Sigmoid colon (tissue), 7 donors: ENCODE results near the gene CDC25B. TPM values are rescaled to one million over a fixed set of nuclear protein-coding genes. Genes with fewer than 3 reads are reported as not detected.
"Not testable (repeated sequence)": the region's sequence is repeated elsewhere in the genome, so short reads cannot be mapped to it uniquely, and the experiment has no call there.

ENCODE experiments used
- DNase-seq: peaks from one replicate; pipeline ENCODE4 v3.0.0-alpha.2; 2019
- H3K27ac ChIP-seq, 4 donors: fragments of 200-600 bp; sonication (generic); one replicate each; pipeline ENCODE4 v1.5.1; 2016 to 2019; ENCODE audit warnings: mild to moderate bottlenecking in 1 of 4
- H3K27me3 ChIP-seq, 3 donors: fragments of 200-600 bp; sonication (generic); one replicate each; pipeline ENCODE4 v1.5.1; 2019; ENCODE audit warnings: mild to moderate bottlenecking in 1 of 3
- H3K36me3 ChIP-seq, 4 donors: fragments of 200-600 bp; sonication (generic); one replicate each; pipeline ENCODE4 v1.5.1; 2016 to 2019
- H3K4me1 ChIP-seq, 4 donors: fragments of 200-600 bp; sonication (generic); one replicate each; pipeline ENCODE4 v1.5.1; 2017 to 2019
- H3K4me3 ChIP-seq, 4 donors: fragments of 200-600 bp; sonication (generic); one replicate each; pipeline ENCODE4 v1.5.1; 2017 to 2019; ENCODE audit warnings: mild to moderate bottlenecking in 2 of 4, moderate library complexity in 1 of 4
- H3K9me3 ChIP-seq, 4 donors: fragments of 200-600 bp in 3 of 4; sonication (generic) in 3 of 4; one replicate each; pipeline versions ENCODE4 v1.5.1 to v1.6.1; 2013 to 2019
- EP300 ChIP-seq, 4 donors: sonication (generic); formaldehyde crosslinking; IDR thresholded peaks; one replicate each; pipeline ENCODE4 v1.6.1; 2017; ENCODE audit warnings: antibody characterized with exemption in 4 of 4
- POLR2A ChIP-seq, 2 donors: fragments of 450-650 bp; IDR thresholded peaks; one replicate each; pipeline ENCODE4 v1.6.1; 2016; ENCODE audit warnings: antibody characterized with exemption in 2 of 2, mild to moderate bottlenecking in 2 of 2, moderate library complexity in 2 of 2
- POLR2AphosphoS5 ChIP-seq, 4 donors: sonication (generic); formaldehyde crosslinking; IDR thresholded peaks; one replicate each; pipeline ENCODE4 v1.6.1; 2017; ENCODE audit warnings: antibody characterized with exemption in 4 of 4
- WGBS, 2 donors: extraction: QIAGEN DNeasy Blood & Tissue Kit; methylation state at CpG; one replicate each; pipeline ENCODE4 v1.1.7; 2013; 5-methylcytosine and 5-hydroxymethylcytosine counted together
- intact Hi-C: fragments of 100-400 bp; cut with DNase I; formaldehyde crosslinking; loops from one replicate; pipeline ENCODE4 v1.15.1; 2023
- polyA plus RNA-seq, 3 donors: library from polyadenylated mRNA; stranded (reverse); fragments of 200-250 nt; gene quantifications; one replicate each; pipeline ENCODE4 v1.2.3, GENCODE V29; 2013
- total RNA-seq, 4 donors: library from RNA; depleted of rRNA; stranded (reverse); fragments of >200 nt; gene quantifications; one replicate each; pipeline ENCODE4 v1.1.0, GENCODE V29; 2016
- TF ChIP-seq, protein P1 (sequence below), 4 experiments: fragments of 450-650 bp in 3 of 4; fragments of 200-600 bp in 1 of 4; IDR thresholded peaks; one replicate each; pipeline ENCODE4 v1.5.1; 2016 to 2019; ENCODE audit warnings: antibody characterized with exemption in 4 of 4, mild to moderate bottlenecking in 3 of 4, moderate library complexity in 2 of 4
- donor health status: healthy with polysubstance abuse.
- donor health status: Bipolar disorder and iron deficiency.
- donor health status: healthy.

The CDC25B gene
- total and polyA plus RNA-seq, 7 donors: 12.5 to 65.8 (median 21.8) TPM

DNA sequence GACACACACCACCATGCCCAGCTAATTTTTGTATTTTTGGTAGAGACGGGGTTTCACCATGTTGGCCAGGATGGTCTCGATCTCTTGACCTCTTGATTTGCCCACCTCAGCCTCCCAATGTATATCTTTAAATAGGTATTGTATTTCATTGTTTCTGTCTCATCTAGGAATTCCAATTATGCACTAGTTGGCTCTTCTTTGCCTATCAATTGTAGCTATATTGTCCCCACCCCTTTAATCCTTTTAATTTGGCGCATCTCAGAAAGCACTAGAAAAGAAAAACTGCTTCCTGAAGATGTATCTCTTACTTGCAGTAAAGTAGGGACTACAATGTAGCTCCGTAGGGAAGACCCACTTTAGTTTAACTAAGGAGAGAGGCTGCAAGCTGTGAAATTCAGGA is 40.0 kb downstream of the CDC25B start:
- Histone ChIP-seq H3K4me1 (no peaks in the 10 kb centered on the region), H3K4me3 (no peak overlapping the region), H3K27ac (no peak overlapping the region), H3K27me3 (no peaks in the 10 kb centered on the region), H3K36me3 (peaks cover 0 to 7% (median 2%) of the 10 kb centered on the region in 4 donors), H3K9me3 (no peaks in the 10 kb centered on the region)
- DNase-seq: no peak
- WGBS, 2 donors: 97% methylated on average over 4 of the region's 4 CpGs
- no peak for TF ChIP-seq POLR2A (IDR thresholded peaks at IDR 0.05)
- TF ChIP-seq, protein P1, sequence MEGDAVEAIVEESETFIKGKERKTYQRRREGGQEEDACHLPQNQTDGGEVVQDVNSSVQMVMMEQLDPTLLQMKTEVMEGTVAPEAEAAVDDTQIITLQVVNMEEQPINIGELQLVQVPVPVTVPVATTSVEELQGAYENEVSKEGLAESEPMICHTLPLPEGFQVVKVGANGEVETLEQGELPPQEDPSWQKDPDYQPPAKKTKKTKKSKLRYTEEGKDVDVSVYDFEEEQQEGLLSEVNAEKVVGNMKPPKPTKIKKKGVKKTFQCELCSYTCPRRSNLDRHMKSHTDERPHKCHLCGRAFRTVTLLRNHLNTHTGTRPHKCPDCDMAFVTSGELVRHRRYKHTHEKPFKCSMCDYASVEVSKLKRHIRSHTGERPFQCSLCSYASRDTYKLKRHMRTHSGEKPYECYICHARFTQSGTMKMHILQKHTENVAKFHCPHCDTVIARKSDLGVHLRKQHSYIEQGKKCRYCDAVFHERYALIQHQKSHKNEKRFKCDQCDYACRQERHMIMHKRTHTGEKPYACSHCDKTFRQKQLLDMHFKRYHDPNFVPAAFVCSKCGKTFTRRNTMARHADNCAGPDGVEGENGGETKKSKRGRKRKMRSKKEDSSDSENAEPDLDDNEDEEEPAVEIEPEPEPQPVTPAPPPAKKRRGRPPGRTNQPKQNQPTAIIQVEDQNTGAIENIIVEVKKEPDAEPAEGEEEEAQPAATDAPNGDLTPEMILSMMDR (IDR thresholded peaks at IDR 0.05): no peak
- TF ChIP-seq POLR2AphosphoS5 (IDR thresholded peaks at IDR 0.05): no peak
- TF ChIP-seq EP300 (IDR thresholded peaks at IDR 0.05): no peak
- intact Hi-C loops: no loop called here

DNA sequence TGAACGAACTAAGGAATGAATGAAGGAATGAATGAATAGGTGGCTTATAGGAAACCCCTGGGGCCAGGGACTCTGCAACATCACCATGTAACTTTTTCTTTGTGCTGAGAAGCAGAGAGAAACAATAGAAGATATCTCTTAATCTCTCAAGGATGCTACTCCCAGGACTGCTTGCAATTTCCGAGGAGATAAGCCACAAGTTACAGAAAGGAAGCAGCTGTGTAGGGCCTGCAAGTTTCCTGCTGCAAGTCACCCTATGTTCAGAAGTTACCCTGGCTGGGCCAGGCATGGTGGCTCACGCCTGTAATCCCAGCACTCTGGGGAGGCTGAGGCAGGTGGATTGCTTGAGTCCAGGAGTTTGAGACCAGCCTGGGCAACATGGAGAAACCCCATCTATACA is 43.2 kb downstream of the CDC25B start:
- intact Hi-C loops: no loop called here
- H3K9me3 ChIP-seq: no peaks in the 10 kb centered on the region

DNA sequence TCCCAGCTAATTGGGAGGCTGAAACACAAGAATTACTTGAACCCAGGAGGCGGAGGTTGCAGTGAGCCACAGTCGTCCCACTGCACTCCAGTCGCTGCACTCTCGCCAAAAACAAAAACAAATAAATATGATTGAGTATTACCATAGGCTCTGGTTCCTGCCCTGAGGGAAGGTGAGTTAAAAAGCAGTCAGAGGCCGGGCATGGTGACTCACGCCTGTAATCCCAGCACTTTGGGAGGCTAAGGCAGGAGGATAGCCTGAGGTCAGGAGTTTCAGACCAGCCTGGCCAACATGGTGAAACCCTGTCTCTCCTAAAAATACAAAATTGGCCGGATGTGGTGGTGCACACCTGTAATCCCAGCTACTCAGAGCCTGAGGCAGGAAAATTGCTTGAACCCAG is 44.1 kb downstream of the CDC25B start:
- H3K4me3 ChIP-seq, H3K36me3 ChIP-seq, H3K4me1 ChIP-seq, DNase-seq, H3K27me3 ChIP-seq, H3K9me3 ChIP-seq, H3K27ac ChIP-seq: not testable (repeated sequence)
- 94 to 96% methylated on average over 7 of the region's 7 CpGs for WGBS, 2 donors
- intact Hi-C loops: loop anchor here (10.0 kb wide), 2 partner anchors 155 to 245 kb away; partner anchors contain the start of gene ADAM33

More for the DNA sequence above, 43.2 kb downstream of the CDC25B start:
- Histone ChIP-seq H3K4me3 (no peak overlapping the region), H3K27me3 (no peaks in the 10 kb centered on the region), H3K27ac (no peak overlapping the region), H3K4me1 (no peaks in the 10 kb centered on the region), H3K36me3 (peaks cover 0 to 7% (median 2%) of the 10 kb centered on the region in 4 donors)
- WGBS, 2 donors: 58 to 88% methylated on average over 3 of the region's 3 CpGs
- no peak for DNase-seq
- TF ChIP-seq, protein P1 (IDR thresholded peaks at IDR 0.05): no peak

DNA sequence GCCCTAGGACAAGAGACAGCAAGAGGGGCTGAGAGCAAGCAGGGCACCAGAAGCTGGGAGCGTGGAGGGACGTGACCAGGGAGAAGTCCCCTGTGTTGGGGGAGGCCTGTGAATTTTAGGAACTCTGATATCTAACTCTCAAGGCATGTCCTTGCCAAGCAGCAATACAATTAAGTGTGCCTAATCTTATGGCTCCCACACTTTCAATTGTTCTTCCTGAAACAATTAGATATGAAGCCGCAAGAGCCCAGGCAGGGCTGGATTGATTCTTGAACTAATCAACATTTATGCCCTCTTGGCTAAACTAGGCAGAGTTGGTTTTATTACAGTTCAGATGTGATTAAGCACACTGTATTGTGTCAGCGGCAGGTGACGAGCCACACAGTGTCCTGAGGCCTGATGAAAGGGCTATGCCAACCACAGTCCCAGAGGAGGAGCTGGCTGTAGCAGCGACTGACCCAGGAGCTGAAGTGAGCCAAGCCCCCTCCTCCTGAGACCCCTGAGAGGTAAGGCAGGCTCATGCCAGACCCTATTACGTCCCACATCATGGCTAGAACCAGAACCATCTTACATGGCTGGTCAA is 46.3 kb downstream of the CDC25B start:
- Histone ChIP-seq H3K9me3 (no peaks in the 10 kb centered on the region), H3K36me3 (no peaks in the 10 kb centered on the region), H3K4me3 (no peak overlapping the region), H3K27ac (no peak overlapping the region), H3K4me1 (peaks cover 0 to 13% (median 9%) of the 10 kb centered on the region in 4 donors), H3K27me3 (no peaks in the 10 kb centered on the region)
- 28 to 67% methylated on average over 7 of the region's 7 CpGs for WGBS, 2 donors
- TF ChIP-seq POLR2A (IDR thresholded peaks at IDR 0.05) (no peak), POLR2AphosphoS5 (IDR thresholded peaks at IDR 0.05) (no peak), EP300 (IDR thresholded peaks at IDR 0.05) (no peak)
- TF ChIP-seq, protein P1 (IDR thresholded peaks at IDR 0.05): no peak
- intact Hi-C loops: loop anchor here (10.0 kb wide), 2 partner anchors 158 to 242 kb away; partner anchors contain the start of gene ADAM33
- no peak for DNase-seq

DNA sequence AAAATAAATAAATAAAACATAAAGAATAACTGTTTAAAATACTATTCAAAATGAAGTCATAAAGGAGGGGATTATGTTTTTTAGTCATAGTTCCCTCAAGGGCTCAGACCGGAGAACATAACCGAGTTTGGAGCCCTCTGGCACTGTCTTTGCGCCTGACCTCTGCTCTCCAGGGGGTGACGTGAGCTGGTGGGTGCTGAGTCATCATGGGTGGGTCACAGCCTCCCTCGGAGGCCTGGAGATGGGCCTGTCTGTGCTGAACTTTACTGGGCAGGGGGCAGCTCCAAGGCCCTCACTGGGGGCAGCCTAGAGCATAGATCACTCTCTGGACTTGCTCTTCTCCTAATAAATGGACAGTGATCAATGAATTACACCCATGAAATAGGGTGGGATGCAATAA is 47.4 kb downstream of the CDC25B start:
- H3K27ac ChIP-seq: no peak overlapping the region
- H3K4me1 ChIP-seq: peaks cover 0 to 21% (median 17%) of the 10 kb centered on the region in 4 donors
- no peak for DNase-seq
- WGBS, 2 donors: 38 to 59% methylated on average over 5 of the region's 5 CpGs
- no peaks in the 10 kb centered on the region for H3K9me3 ChIP-seq
- TF ChIP-seq, protein P1 (IDR thresholded peaks at IDR 0.05): no peak
- TF ChIP-seq EP300 (IDR thresholded peaks at IDR 0.05): no peak
- no peaks in the 10 kb centered on the region for H3K27me3 ChIP-seq
- no peaks in the 10 kb centered on the region for H3K36me3 ChIP-seq
- intact Hi-C loops: loop anchor here (10.0 kb wide), 2 partner anchors 159 to 241 kb away; partner anchors contain the start of gene ADAM33
- H3K4me3 ChIP-seq: no peak overlapping the region

DNA sequence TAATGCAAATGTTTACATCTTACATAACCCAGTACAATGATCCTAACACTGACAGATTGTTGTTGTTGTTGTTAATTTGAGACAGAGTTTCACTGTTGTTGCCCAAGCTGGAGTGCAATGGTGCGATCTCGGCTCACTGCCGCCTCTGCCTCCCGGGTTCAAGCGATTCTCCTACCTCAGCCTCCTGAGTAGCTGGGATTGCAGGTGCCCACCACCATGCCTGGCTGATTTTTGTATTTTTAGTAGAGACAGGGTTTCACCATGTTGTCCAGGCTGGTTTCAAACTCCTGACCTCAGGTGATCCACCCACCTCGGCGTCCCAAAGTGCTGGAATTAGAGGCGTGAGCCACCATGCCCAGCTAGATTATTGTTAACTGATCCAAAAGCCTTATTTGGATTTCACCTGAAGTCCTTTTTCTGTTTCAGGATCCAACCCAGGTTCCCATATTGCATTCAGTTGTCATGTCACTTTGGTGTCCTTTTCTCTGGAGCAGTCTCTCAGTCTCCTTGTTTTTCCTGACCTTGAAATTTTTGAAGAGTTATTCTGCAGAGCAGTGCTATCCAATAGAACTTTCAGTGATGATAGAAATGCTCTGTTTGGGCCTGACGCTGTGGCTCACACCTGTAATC is 48.0 kb downstream of the CDC25B start:
- not testable (repeated sequence) for H3K27me3 ChIP-seq, H3K4me3 ChIP-seq, DNase-seq, H3K27ac ChIP-seq, H3K36me3 ChIP-seq, H3K9me3 ChIP-seq
- H3K4me1 ChIP-seq: peaks cover 0 to 25% (median 17%) of the 10 kb centered on the region in 4 donors
- WGBS, 2 donors: 91 to 96% methylated on average over 9 of the region's 9 CpGs
- intact Hi-C loops: loop anchor here (10.0 kb wide), 2 partner anchors 159 to 241 kb away; partner anchors contain the start of gene ADAM33
